Effector CD8-positive, alpha-beta T cell (primary cell): Measurements from ENCODE around the gene EHMT1.
"Not testable (repeated sequence)": the region's sequence is repeated elsewhere in the genome, so short reads cannot be mapped to it uniquely, and the experiment has no call there.

ENCODE experiments used
- DNase-seq: peaks from one replicate; lab custom pipeline; 2025; lab: John Stamatoyannopoulos, UW

Gene EHMT1

DNA sequence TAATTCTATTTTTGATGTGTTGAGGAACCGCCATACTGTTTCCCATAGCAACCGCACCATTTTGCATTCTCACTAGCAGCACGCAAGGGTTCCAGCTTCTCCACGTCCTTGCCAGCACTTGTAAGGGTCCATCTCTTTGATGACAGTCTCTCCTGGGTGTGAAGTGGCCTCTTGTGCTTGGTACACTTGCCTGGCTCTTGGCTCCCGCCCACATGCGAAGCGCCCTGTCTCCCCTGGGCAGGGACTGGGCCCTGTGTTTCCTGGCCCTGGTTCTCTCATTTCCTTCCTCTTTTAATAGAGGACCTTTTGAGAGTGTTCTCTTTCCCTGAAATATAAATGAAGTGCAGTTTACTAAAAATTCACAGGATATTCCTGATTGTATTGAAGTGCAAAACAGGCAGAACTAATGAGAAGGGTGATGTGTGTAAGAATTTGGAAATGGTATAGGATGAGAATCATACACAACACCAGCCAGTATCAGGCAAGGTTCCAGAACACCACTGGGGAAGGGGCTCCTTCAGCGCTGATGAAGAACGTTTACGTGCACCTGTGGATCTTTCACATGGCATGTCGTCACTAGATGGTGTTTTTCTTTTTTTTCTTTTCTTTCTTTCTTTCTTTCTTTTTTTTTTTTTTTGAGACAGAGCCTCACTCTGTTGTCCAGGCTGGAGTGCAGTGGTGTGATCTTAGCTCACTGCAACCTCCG, 73.0 kb downstream of the EHMT1 start:
- DNase-seq, result no peak

DNA sequence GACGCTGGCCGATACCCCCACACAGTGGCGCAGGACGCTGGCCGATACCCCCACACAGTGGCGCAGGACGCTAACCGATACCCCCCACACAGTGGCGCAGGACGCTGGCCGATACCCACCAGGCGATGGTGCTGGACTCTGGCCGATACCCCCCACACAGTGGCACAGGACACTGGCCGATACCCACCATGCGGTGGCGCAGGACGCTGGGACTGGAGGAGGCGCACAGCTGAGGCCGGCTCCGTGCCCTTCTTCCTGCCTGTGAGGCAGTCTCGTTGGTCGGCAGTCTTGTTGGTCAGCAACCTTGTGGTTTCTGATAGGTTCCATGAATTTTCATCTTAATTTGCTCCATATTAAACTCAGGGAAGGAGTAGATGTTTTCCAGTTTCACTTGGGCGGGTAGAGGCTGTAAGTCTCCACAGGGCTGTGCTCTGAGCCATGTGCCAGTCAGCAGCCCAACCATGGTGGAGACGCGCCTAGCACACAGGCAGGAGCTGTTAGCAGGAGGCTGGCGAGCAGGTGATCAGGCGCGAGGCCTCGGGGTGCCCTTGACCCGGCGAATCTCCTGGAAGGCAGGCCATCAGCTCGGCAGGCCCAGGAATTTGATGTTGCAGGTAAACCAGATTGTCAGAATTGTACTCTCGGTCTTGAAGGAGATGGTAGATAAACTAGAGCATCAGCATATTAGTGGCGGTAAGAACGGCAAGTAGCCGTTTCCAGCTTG, 75.6 kb downstream of the EHMT1 start:
- no peak for DNase-seq

DNA sequence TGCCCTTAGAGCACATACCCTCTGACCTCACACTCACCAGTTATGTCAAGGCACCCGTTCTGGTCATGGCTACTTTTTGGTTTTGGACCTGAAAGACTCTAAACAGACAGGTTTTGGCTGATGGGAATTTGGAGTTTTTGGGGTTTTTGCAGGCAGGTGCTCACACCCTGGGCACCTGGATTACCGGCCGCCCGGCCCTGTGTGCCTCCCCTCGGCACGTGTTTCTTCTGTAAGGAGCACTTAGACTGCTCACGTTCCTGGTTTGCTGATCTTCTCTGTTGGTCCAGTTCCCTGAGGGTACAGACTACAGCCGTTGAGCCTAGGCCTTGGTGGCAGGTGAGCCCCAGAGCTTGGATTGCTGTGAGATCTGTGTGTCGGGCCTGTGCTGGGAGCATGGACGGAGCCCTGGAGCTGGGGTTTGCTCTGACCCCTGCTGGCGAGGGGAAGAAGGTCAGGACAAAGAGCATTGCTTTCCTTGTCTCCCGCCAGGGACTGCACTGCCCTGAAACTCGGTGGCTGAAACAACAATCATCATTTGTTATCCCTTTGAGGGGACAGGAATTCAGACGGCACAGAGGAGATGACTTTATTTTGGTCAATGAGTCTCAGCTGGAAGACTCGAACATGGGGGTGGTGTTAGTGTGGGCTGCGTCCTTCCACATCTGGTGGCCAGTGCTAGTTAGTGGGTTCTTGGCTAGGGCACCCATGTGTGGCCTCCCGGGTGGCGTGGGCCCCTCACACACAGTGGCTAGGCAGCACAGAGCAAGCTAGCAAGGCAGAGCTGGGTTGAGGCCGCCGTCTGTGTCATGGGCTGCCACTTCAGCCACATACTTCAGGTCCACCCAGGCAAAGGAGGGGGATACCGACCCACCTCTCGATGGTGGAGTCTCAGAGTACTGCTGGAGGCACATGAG, 76.4 kb downstream of the EHMT1 start:
- DNase-seq, result no peak

- no peak for DNase-seq
Observed at GRCh38 chr9:137696136-137696925, 77.5 kb downstream of the EHMT1 start.

GRCh38 chr9:137697193-137697592, 78.4 kb downstream of the EHMT1 start:
- no peak for DNase-seq

GRCh38 chr9:137697832-137698231, 79.0 kb downstream of the EHMT1 start:
- no peak for DNase-seq

DNA sequence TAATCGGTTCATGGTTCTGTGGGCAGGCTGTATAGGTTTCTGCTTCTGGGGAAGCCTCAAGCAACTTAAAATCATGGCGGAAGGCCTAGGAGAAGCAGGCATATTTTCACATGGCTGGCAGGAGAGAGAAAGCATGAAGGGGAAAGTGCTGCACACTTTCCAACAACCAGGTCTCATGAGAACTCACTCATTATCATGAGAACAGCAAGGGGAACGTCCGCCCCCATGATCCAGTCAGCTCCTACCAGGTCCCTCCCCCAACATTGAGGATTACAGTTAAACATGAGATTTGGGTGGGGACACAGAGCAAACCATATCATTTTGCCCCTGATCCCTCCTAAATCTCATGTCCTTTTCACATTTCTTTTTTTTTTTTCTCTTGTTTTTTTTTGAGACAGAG, 82.1 kb downstream of the EHMT1 start:
- DNase-seq, result no peak

DNA sequence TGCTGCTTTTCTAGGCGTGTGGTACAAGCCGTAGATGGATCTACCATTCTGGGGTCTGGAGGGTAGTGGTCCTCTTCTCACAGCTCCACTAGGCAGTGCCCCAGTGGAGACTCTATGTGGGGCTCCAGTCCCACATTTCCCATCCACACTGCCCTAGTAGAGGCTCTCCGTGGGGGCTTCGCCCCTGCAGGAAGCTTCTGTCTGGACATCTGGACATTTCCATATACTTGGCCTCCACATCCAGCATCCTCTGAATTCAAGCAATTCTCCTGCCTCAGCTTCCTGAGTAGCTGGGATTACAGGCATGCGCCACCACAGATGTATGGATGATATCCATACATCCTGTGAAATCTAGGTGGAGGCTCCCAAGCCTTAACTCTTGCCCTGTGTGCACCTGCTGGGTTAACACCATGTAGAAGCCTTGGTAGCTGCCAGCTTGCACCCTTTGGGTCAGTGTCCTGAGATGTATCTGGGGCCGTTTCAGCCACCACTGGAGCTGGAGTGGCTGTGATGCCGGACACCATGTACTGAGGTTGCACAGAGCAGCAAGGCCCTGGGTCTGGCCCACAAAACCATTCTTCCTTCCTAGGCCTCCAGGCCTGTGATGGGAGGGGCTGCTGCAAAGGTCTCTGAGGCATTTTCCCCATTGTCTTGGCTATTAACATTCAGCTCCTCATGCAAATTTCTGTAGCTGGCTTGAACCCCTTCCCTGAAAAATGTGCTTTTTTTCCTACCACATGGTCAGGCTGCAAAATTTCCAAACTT, 84.0 kb downstream of the EHMT1 start:
- no peak for DNase-seq

DNA sequence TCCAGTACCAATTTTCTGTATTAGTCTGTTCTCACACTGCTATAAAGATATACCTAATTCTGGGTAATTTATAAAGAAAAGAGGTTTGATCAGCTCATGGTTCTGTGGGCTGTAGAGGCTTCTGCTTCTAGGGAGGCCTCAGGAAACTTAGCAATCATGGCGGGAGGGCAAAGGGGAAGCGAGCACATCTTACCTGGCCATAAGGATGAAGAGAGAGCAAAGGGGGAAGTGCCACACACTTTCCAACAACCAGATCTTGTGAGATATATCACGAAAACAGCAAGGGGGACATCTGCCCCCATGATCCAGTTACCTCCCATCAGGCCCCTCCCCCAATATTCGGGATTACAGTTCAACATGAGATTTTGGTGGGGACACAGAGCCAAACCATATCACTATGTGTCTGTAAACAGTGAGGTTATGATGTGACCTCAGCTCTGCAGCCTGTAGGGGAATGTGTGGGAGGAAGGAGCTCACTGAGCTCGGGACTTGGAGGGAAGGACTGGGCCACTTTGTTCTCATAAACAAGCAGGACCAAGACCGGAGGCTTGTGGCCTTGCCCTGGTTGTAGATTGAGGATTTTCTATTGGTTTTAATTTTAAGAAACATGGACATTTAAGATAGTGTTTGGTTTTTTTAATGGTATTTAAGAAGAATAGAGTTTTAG, 85.2 kb downstream of the EHMT1 start:
- no peak for DNase-seq

DNA sequence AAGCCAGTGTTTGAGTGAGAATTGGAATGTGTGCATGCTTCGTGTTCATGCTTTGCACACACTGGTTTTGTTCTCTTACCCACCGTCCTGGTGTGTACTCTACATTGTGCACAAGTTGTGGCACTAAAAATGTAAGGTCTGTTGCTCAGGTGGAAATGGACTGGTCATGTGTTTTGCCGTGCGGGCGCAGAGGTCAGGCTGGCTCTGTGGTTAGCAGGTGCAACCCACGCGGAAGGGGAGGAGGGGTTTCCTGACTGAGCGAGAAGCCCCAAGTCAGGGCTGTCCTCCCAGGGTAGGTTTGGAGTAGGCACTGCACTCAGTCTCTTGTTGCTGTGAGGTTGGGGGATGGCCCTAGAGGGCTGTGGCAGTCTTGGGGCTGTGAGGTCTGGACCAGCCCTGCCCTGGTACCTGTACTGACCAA, 86.6 kb downstream of the EHMT1 start:
- no peak for DNase-seq

DNA sequence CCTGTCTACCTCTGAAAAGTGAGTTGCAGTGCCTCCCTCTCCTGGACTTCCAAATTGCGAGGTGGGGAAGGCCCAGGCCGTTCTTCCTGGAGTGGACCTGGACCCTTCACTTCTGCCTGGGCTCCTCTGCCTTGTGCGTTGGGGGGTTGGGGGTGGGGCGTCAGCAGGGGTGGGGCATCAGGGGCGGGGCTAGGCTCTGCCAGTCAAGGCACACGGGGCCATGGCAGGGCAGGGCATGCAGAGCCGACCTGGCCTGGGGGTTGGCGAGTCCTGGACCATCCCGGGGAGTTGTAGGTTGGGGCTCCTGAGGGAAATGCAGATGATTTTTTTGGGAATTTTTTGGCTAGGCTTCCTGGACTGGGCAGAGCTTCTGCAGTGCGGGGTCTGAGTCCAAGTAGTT, 87.1 kb downstream of the EHMT1 start:
- no peak for DNase-seq

- no peak for DNase-seq
Observed at GRCh38 chr9:137707361-137707760, 88.6 kb downstream of the EHMT1 start.

GRCh38 chr9:137708590-137709284, 89.9 kb downstream of the EHMT1 start:
- DNase-seq, result no peak

GRCh38 chr9:137709411-137710101, 90.8 kb downstream of the EHMT1 start:
- DNase-seq, result no peak

GRCh38 chr9:137710704-137711103, 91.9 kb downstream of the EHMT1 start:
- DNase-seq, result no peak

DNA sequence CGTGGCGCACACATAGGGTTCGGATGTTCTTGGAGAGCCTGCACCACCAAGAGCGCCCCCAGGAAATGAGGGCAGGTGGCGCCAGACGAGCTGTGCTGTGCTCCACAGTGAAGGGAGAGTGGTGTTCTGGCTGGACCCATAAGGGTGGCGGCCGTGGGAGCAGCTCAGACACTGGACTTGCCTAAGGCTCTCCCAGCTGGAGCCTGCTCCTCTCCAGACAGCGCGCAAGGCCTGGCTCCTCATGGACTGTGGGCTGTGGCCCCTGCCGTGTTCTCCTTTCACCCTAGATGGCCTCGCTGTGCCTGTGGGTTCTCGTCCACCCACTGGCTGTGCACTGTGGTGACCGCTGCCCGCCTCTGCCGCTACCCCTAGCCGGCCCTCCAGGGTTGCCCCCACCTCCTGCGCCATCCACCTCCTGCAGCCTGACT, 92.9 kb downstream of the EHMT1 start:
- DNase-seq, result no peak

- DNase-seq, result no peak
Observed at GRCh38 chr9:137715321-137715720, 96.5 kb downstream of the EHMT1 start.

- not testable (repeated sequence) for DNase-seq
Observed at GRCh38 chr9:137715866-137716693, 97.3 kb downstream of the EHMT1 start.
